HG03342 (cell line): Measurements from ENCODE around the gene NQO2.
A peak's percentile ranks its signal among the peaks of the same experiment; 100 is the strongest.

Source experiments
- ATAC-seq: cut with Tn5 transposase; IDR thresholded peaks from one replicate; pipeline ENCODE4 v1.9.1; 2021; ENCODE audit warnings: mild to moderate bottlenecking, moderate library complexity; ENCODE audit not compliant: unreplicated experiment

Gene NQO2

GRCh38 chr6:2999618-3000557 lies at the start of gene NQO2:
Gene NQO2 (plus strand): TSS chr6:2999894. CDS start chr6:3006553, 6,659 bp downstream.
- peak; percentile 60 for ATAC-seq

GRCh38 chr6:2950713-2951112 lies 49.0 kb upstream of the NQO2 start:
- ATAC-seq = no peak

- ATAC-seq = no peak
These were observed 48.0 kb upstream of the NQO2 start for GRCh38 chr6:2951728-2952127.

GRCh38 chr6:2952557-2953095 lies 47.1 kb upstream of the NQO2 start:
- peak; percentile 64 for ATAC-seq

GRCh38 chr6:2953098-2953497 lies 46.6 kb upstream of the NQO2 start:
- ATAC-seq = no peak

GRCh38 chr6:2956930-2957685 lies 42.6 kb upstream of the NQO2 start:
- no peak for ATAC-seq

GRCh38 chr6:2957696-2958330 lies 41.9 kb upstream of the NQO2 start:
- no peak for ATAC-seq

- no peak for ATAC-seq
These were observed 41.4 kb upstream of the NQO2 start for GRCh38 chr6:2958331-2958711.

- no peak for ATAC-seq
These were observed 40.9 kb upstream of the NQO2 start for GRCh38 chr6:2958776-2959175.

- no peak for ATAC-seq
These were observed 39.6 kb upstream of the NQO2 start for GRCh38 chr6:2959909-2960719.

- ATAC-seq = no peak
These were observed 38.8 kb upstream of the NQO2 start for GRCh38 chr6:2960935-2961334.

- no peak for ATAC-seq
These were observed 38.2 kb upstream of the NQO2 start for GRCh38 chr6:2961506-2961905.

GRCh38 chr6:2962004-2962403 lies 37.7 kb upstream of the NQO2 start:
- no peak for ATAC-seq

GRCh38 chr6:2962636-2963035 lies 37.1 kb upstream of the NQO2 start:
- no peak for ATAC-seq

GRCh38 chr6:2963756-2964155 lies 35.9 kb upstream of the NQO2 start:
- no peak for ATAC-seq

- no peak for ATAC-seq
These were observed 34.7 kb upstream of the NQO2 start for GRCh38 chr6:2964793-2965505.

- ATAC-seq = no peak
These were observed 33.3 kb upstream of the NQO2 start for GRCh38 chr6:2966347-2966746.

- ATAC-seq = no peak
These were observed 31.8 kb upstream of the NQO2 start for GRCh38 chr6:2967936-2968335.

- ATAC-seq = no peak
These were observed 31.0 kb upstream of the NQO2 start for GRCh38 chr6:2968600-2969135.

GRCh38 chr6:2969549-2969948 lies 30.1 kb upstream of the NQO2 start:
- no peak for ATAC-seq
